ENCODE results near the gene CPVL. TPM values are rescaled to one million over a fixed set of nuclear protein-coding genes. Genes with fewer than 3 reads are reported as not detected.

The CPVL gene
- total RNA-seq, 2 donors from 2014 or later: 2.7 to 11.8 TPM

DNA sequence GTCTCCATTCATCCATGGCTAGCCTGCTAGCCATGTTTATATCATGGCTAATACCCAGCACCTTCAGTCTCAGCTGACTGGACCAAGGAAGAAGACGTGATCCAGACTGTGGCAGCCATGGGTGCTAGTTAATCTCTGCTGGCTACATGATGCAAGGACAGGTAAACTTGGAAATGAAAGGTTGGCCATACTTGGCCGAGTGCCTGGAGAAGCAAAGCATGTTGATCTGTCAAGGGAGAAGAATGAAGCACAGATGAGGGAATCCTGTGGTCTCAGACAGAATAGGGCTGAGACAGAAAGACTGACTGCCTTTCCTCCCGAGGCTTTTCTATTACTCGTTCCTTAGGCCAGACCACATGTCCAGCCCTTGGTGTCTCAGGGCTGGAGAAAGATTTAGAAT lies 41.1 kb downstream of the CPVL start:
- DNase-seq (ENCODE audit: low spot score): no peak
- Histone ChIP-seq H3K27me3 (no peaks in the 10 kb centered on the region), H3K4me1 (peaks cover 0 to 13% of the 10 kb centered on the region in 2 donors), H3K27ac (no peak overlapping the region), H3K9me3 (no peaks in the 10 kb centered on the region), H3K36me3 (no peaks in the 10 kb centered on the region), H3K4me3 (no peak overlapping the region)
- TF ChIP-seq, protein P1, sequence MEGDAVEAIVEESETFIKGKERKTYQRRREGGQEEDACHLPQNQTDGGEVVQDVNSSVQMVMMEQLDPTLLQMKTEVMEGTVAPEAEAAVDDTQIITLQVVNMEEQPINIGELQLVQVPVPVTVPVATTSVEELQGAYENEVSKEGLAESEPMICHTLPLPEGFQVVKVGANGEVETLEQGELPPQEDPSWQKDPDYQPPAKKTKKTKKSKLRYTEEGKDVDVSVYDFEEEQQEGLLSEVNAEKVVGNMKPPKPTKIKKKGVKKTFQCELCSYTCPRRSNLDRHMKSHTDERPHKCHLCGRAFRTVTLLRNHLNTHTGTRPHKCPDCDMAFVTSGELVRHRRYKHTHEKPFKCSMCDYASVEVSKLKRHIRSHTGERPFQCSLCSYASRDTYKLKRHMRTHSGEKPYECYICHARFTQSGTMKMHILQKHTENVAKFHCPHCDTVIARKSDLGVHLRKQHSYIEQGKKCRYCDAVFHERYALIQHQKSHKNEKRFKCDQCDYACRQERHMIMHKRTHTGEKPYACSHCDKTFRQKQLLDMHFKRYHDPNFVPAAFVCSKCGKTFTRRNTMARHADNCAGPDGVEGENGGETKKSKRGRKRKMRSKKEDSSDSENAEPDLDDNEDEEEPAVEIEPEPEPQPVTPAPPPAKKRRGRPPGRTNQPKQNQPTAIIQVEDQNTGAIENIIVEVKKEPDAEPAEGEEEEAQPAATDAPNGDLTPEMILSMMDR (IDR thresholded peaks at IDR 0.05): no peak

DNA sequence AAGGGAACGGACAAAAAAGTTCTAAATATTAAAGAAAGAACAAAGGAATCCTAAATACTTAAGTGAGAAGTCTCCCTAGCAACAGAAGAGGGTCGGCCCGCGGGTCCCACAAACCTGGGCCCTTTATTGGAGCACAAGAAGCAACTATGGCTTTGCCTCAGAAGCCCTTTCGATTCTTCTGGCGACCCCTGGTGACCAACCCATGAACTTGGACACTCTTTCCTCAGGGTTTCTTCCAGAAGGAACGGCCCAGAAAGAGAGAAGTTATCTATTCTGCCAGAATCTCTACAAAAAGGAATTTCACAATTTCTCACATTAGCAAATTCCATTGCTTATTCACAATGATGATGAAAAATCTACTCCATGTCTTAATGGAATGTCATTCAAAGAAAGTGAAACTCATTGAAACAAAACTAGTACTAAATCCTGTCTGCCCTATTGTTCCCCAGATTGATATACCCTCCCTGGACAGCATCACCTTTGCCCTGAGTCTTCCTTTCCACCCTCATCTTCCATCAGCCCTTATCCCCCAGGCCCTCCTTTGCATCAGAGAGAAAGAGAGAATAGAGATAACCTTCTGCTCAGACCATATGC lies 43.7 kb downstream of the CPVL start:
- peak; percentile 80 for DNase-seq (ENCODE audit: low spot score)
- TF ChIP-seq, protein P1 (IDR thresholded peaks at IDR 0.05): peak; percentile 43 to 81
- peaks cover 0 to 13% of the 10 kb centered on the region in 2 donors for H3K4me1 ChIP-seq
- no peaks in the 10 kb centered on the region for H3K9me3 ChIP-seq
- H3K36me3 ChIP-seq: no peaks in the 10 kb centered on the region
- no peak overlapping the region for H3K4me3 ChIP-seq
- H3K27ac ChIP-seq: no peak overlapping the region
- no peaks in the 10 kb centered on the region for H3K27me3 ChIP-seq

DNA sequence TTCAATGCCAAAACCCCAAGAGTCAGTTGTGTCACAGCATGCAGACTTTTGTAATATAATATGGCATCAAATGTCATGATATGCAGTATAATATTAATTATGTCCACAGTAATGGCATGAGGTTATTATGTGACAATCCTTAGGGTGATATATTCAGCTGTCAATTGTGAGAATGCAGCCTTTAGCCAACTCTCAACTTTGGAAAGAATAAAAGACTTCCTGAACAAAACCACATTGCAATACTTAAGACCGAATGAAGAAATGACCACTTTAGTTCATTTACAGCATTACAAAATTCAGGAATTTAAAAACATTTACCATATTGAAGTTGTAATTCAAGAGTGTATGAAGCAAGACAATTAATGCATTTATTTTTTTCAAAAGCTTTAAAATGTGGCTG lies 45.4 kb downstream of the CPVL start:
- no peak overlapping the region for H3K27ac ChIP-seq
- no peak for DNase-seq (ENCODE audit: low spot score)
- TF ChIP-seq, protein P1 (IDR thresholded peaks at IDR 0.05): no peak
- H3K4me1 ChIP-seq: peaks cover 0 to 13% of the 10 kb centered on the region in 2 donors
- H3K27me3 ChIP-seq: no peaks in the 10 kb centered on the region
- no peak overlapping the region for H3K4me3 ChIP-seq
- no peaks in the 10 kb centered on the region for H3K9me3 ChIP-seq
- no peaks in the 10 kb centered on the region for H3K36me3 ChIP-seq

DNA sequence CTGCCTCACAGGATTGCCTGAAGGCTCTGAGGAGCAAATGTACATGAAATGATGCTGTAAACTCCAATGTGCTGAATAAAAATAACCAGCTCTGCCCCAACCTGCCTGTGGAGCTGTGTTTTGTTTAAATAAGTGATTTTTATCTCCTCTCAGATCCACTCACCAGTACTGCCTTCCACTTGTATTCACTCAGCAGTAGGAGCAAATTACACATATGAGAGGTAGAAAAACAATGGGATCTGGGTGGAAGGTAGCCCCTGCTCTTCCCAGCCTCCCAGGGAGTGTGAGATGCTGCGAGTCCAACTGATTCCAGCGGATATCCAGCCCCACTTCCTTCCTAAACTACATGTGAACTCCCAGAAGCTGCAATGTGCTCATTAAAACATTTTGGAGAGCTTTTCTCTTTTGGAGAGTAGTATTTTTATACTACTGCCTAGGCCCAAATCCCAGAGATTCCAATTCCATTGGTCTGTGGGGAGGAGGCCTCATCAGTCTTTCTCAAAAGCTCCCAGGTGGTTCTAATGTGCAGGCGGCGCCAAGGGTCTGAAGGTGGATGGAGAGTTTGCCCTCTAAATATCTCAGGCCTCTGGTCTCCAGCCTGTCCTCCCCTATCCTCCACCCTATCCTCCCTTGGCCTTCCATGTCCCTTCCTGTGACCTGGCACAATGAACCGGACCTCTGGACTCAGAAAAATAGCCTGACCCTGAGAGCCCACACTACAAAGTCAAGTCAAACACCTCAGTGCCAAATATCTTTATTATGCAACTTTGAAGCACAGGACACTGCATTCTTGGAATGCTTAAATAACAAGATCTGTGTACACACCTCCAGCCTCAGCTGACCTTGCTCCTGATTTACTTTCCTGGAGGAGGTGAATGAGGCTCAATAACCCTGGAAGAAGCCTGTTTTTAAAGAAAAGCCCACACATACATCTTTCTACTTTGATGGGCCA lies 46.2 kb downstream of the CPVL start:
- no peak for DNase-seq (ENCODE audit: low spot score)
- no peaks in the 10 kb centered on the region for H3K9me3 ChIP-seq
- H3K27ac ChIP-seq: no peak overlapping the region
- H3K36me3 ChIP-seq: no peaks in the 10 kb centered on the region
- TF ChIP-seq, protein P1 (IDR thresholded peaks at IDR 0.05): no peak
- peaks cover 0 to 13% of the 10 kb centered on the region in 2 donors for H3K4me1 ChIP-seq
- no peak overlapping the region for H3K4me3 ChIP-seq
- no peaks in the 10 kb centered on the region for H3K27me3 ChIP-seq

DNA sequence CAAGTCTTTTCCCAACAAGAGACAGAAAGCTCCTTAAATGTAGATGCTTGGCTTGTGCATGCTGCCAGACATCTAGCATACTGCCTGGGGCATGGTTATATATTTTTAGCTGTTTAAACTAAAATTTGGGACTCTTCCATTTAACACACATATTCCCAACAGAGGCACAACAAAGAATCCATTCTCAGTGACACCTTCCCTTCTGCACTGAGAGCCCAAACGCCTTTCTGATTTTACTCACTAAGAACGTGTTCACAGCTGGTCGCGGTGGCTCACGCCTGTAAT lies 49.9 kb downstream of the CPVL start:
- DNase-seq (ENCODE audit: low spot score): no peak
- Histone ChIP-seq H3K4me1 (peaks cover 0 to 8% of the 10 kb centered on the region in 2 donors), H3K4me3 (no peak overlapping the region), H3K27me3 (no peaks in the 10 kb centered on the region), H3K36me3 (no peaks in the 10 kb centered on the region), H3K27ac (no peak overlapping the region), H3K9me3 (no peaks in the 10 kb centered on the region)
- TF ChIP-seq, protein P1 (IDR thresholded peaks at IDR 0.05): no peak

All from right atrium auricular region (tissue), 2 donors.